ENCODE measurements around the gene MYH10.

The MYH10 gene

DNA sequence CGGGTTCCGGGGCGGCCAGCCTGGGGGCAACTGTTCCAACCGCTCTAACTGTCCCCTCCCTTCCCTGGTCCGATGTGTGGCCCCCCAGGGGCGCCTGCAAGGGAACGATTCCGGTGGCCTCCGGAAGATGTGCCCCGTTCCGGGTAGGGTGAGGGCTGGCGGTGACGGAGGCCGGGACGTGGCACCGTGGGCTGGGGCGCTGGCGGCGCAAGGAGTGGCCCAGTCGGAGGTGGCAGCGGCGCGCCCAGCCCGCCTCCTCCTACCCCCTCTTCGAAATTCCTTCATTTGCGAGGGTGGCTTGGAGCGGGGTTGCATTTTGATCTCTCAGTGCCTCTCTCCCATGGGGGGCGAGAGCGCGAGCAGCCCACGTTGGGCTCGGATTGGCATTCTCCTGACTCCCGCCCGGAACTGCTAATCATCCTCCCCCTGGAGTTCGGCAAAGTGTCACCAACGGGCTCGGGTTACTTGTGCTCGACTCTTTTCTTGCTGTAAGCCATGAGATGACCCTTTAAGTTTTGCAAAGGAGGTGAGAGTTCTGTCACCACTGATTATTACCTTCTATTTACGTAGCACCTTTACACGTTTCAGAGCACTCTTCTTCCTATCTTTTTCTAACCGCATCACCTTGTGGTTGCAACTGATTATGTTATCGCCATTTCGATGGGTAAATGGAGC, 194.2 kb downstream of the MYH10 start:
- DNase-seq: no peak

DNA sequence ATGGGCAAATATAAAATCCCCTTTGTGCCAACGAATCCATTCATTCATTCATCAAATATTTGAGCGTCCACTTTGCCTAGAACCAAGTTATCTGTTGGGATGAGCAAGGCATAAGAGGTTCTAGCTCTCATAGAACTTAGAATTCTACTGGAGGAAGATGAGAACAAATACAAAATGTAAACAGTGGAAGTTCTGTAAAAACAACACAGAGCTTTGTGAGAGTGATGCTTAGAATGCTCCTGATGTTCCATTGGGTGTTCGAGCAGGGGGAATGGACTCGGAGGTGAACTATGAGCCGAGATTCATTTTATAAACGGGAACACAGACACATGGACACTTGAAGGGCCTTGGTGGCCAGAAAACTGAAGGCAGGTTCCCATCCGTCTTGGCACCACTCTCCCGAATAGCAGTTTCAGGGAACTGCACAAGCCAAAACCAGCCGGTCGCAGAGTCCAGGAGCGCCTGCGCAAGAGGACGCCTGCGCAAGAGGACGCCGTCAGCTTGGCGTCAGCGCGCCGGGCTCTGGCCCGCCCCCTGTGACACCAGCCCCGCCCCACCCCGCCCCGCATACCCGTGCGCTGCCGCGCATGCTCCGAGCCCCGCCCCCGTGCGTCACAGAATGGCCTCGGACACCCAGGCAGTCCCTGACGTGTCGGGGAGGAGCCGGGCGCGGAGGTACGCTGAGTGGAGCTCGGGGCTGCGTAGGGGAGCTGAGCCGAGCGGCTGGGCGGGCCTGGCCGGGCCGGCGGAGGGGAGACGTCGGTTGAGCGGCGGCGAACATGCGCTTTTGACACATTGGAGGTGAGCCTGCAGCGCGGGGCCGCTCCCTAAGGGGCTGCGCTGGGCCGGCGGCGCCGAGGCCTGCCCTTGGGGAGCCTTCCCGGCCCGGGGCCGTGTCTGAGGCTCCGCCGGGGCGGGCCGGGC, 195.0 kb downstream of the MYH10 start, which contains the start of gene NDEL1:
Gene NDEL1, plus strand, starts transcription at position 640 of the 924 bp plus-strand sequence. CDS start 8,388 bp downstream, outside the sequence.
- peak; percentile 83 for DNase-seq

DNA sequence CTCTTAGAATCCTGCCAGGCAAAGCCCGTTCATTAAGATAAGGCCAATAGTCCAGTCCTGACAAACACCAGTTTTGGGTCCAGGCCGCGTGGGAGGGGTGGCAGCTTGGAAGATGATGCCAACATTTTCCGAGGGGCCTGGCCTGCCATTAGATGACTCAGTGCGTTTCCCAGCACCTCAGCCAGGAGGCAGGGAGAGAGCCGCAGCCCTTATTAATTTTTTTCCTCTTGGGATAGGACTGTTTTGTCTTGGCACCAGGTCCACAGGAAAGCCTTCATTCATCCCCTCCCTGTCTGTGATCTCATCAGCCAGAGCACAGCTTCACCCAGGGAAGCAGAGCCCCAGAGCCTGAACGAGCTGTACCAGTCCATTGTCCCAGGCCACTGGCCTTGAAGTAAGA, 199.6 kb downstream of the MYH10 start:
- no peak for DNase-seq

DNA sequence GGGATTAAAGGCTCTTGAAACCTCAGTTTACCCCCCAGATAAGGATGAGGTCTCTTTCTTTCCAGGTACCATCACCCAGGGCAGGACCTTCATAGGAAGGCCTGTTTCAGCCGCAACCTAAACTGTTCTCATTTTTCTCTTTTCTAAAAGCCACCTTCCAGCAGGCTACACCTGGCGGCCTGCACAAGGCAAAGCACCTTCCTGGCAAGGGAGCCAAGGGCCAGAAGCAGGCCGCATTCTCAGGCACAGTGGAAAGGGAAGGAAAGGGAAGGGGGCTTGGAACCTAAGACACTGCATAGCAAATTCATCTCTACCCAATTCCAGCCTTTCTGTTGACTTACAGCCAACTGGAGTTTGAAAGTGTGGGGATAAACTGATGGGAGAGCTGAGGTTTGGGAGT, 203.7 kb downstream of the MYH10 start:
- DNase-seq: no peak

DNA sequence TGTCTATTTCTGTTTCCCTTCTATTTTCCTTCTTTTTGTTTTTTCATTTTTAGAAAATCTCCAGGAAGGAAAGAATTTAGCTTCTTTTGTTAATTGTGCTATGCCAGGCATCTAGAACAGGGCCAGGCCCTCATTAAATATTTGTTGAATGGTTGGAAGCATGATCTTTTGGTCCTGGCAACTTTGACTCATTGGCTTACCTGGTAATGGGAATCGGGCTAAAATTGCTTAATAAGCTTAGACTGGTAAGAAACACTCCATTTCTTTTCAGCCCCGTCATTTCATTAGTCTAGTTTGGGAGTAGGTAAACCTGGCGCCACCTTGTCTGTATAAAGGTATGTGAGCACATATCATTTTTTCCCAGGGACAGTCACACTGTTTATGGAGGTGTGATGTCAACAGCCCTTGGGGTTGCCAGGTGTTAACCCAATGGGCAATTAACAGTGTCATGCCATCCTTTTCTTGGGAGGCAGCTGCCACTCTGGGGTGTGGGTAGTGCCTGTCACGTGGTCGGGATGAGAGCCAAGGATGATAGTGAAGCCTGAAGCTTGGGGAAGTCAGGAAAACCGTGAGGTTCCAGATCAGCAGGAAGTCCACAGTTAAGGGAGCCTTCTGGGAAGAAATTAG, 204.3 kb downstream of the MYH10 start:
- DNase-seq: no peak

Measured in DMS153 (cell line).